AG08395 (cell line): Measurements from ENCODE around the gene CACNA1F.
A peak's percentile ranks its signal among the peaks of the same experiment; 100 is the strongest.

Experiments
- DNase-seq: peaks from one replicate; pipeline ENCODE4 v3.0.0; 2012; ENCODE audit warnings: mixed read lengths, low spot score

CACNA1F gene

GRCh38 chrX:49230500-49231232 is 2.5 kb downstream of the CACNA1F start:
- DNase-seq: no peak

DNA sequence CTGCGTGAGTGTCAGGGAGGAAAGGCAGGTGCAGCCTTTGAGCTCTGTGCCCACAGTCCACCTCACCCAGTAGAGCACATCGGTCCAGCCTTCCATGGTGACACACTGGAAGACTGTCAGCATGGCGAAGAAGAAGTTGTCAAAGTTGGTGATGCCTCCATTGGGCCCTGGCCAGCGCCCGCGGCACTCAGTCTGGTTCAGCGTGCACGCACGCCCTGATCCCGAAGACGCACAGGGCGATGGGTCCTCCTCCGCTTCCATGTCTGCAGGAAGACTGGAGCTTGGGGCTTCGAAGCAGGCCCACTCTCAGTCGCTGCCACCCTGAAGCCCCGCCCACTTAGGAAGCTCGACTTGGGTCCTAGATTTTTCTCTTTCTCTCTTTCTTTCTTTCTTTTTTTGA is 5.0 kb downstream of the CACNA1F start:
- no peak for DNase-seq

DNA sequence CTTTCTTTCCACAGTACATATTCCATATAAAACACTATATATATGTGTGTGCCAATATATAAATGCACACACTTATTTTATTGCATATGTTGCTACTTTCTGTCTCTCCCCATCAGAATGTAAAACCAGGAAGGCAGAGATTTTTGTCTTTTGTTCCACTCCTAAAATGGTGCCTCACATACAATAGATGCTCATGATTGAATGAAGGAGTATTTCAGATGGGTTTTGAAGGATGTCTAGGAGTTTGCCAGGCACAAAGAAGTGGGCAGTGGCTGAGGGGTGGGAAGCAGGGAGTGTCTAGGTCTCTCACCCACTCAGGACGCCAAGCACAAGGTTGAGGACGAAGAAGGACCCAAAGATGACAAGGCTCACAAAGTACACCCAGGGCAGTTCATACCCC is 5.4 kb downstream of the CACNA1F start:
- DNase-seq: no peak

DNA sequence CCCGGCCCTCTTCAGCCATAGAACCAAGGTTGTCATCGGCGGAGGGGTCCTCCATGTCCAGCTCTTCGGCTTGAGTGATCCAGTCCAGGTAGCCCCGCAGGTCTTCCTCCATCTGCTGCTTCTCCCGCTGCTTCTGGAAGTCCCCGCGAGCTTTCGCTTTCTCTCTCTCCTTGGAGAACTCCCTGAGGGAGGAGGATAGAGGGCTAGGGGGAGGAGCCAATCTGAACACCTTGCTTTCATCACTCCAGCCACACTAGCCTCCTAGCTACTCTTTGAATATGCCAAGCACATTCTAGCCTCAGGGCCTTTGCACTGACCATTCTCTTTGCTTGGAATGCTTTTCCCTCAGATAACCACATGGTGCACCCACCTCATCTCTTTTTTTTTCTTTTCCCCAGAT is 6.2 kb downstream of the CACNA1F start:
- no peak for DNase-seq

DNA sequence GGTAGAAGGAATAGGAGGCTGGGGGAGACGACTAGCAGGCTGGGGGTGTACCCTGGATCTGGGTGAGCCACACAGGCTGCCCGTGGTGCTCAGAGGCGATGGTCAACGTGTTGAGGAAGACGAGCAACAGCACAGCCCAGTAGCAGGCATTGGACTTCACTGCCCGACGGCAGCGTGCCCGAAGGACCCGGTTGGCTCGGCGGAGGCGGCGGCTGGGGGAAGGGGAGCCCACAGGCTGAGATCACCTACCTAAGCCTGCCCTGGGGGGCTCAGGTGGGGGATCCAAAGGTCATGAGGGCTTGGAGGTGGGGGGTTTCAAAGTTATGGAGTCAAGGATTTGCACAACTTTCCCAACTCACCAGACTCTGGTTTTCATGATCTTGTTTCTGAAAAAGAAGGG is 7.3 kb downstream of the CACNA1F start:
- no peak for DNase-seq

- no peak for DNase-seq
These were observed 11.3 kb downstream of the CACNA1F start for GRCh38 chrX:49221868-49222267.

DNA sequence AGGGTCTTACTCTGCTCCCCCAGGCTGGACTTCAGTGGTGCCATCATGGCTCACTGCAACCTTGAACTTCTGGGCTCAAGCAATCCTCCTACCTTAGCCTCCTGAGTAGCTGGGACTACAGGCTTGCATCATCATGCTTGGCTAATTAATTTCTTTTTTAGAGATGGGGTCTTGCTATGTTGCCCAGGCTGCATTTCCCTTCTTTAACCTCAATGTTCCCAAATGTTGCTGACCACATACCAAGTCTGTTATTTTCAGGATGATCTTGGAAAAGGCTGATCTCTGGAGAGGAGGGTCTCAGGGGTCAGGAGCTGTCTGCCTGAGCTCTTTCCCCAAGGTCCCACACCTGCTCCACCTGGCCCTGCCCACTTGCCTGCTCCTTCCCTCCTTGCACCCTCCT is 13.0 kb downstream of the CACNA1F start:
- no peak for DNase-seq

- DNase-seq: no peak
These were observed 18.1 kb downstream of the CACNA1F start for GRCh38 chrX:49214996-49215526.

GRCh38 chrX:49214416-49214815 is 18.7 kb downstream of the CACNA1F start:
- no peak for DNase-seq

- no peak for DNase-seq
These were observed 20.3 kb downstream of the CACNA1F start for GRCh38 chrX:49212861-49213260.

DNA sequence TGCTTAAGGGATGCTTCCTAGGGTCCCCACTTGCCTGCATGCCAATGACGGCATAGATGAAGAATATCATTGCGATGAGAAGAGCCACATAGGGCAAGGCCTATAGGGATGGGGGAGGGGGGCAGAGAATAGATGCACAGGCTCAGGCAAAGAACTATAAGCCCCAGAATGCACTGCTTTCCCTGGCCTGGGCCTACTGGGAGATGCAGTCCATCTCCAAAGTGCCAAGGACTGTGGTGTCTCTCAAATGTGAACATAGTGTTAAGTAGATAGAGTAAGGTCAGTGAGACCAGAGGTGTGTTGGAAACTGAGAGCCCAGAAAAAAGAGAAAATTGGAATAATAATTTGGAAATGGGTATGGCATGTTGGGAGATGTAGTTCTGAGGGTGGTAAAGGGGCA is 20.9 kb downstream of the CACNA1F start:
- DNase-seq: no peak

- DNase-seq: no peak
These were observed 22.1 kb downstream of the CACNA1F start for GRCh38 chrX:49211074-49211473.

GRCh38 chrX:49210406-49210805 is 22.7 kb downstream of the CACNA1F start:
- no peak for DNase-seq

DNA sequence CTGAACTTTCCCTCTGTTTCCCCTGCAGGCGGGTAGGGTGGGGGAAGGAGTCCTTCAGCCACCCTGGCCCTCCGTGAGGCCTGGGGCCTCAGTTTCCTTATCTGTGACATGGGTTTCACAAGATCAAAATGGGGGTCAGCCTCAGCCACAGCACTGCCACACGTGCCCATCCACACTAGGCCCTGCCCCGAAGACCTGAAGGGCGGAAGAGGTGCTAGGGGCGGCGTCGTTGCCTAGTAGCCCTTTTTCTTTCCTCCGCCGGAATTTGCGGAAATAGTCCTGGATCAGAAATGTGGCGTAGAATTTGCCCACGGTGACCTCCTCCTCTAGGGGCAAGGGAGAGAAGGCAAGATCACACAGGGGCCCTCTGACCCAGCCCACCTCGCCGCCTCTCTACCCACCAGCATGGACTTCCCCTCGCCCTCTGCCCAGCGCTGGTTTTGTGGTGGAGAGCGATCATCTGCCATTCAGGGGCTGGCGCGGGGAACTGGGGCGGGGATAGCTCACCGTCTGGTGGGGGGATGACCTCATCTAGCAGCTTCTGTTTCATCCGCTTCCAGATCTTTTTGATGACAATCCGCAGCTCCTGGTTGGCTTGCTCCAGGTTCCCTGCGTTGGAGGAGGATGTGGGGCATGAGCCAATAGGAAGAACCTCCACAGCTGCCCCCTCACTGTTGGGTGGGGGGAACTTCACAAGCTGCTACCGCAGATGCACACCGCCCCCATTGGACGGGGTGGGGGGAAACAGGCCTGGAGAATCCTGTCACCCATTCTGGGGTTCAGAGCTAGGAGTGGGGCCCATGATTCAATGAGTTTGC is 23.5 kb downstream of the CACNA1F start:
- no peak for DNase-seq

DNA sequence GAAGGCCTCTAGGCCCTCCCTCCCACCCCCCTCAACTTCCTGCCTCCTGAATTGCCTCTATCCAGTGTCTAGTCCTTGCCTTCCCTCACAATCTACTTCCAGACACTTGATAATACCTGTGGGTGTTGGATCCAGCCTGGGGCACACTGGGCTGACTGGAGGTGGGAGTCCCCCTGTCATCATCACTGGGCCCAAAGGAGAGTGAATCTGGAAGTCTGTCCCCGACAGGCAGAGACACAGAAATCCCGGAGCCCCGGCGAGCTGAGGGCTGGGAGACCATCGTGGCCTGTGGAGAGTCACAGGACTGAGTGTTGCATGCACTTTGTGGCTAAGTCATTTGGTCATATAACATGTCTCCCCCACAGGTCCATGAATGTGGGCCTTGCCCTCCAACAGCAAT is 24.7 kb downstream of the CACNA1F start:
- no peak for DNase-seq

DNA sequence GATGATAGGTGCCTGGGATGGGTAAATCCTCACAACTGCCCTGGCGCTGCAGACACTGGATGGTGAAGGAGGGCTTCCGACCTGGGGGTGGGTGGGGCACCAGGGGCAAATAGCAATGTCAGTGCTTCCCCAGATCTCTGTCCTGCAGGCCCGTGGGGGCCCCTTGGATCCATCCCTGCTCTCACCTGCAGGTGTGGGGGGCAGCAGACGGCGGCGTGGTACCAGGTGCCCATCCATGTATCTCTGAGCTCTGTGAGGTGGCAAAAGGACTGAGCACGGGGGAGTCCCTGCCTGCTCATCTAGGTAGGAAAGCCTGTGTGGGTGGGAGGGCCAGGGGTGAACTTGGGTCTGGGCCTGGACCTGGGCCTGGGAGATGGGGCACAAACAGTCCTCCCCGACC is 26.6 kb downstream of the CACNA1F start:
- DNase-seq: no peak

GRCh38 chrX:49205443-49205842 is 27.7 kb downstream of the CACNA1F start:
- no peak for DNase-seq

GRCh38 chrX:49204709-49205108 is 28.4 kb downstream of the CACNA1F start:
- no peak for DNase-seq

GRCh38 chrX:49204017-49204416 is 29.1 kb downstream of the CACNA1F start:
- DNase-seq: no peak

GRCh38 chrX:49203536-49203935 is 29.6 kb downstream of the CACNA1F start:
- DNase-seq: no peak

DNA sequence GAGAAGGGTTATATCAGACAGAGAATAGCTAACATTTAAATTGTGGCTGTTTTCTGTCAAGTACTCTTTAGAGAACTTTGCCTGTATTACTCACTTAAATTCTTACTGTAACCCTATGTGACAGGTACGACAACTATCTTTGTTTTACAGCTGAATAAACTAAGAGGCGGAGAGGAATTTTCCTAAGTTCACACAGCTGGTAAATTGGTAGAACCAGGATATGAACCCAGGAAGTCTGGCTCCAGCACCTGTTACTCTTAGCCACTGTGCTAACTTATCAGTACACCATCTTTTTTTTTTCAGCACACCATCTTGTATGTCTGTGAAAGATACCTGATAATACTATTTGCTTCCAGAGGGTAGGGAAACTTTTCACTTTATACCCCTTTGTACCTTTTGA is 31.1 kb downstream of the CACNA1F start:
- no peak for DNase-seq

DNA sequence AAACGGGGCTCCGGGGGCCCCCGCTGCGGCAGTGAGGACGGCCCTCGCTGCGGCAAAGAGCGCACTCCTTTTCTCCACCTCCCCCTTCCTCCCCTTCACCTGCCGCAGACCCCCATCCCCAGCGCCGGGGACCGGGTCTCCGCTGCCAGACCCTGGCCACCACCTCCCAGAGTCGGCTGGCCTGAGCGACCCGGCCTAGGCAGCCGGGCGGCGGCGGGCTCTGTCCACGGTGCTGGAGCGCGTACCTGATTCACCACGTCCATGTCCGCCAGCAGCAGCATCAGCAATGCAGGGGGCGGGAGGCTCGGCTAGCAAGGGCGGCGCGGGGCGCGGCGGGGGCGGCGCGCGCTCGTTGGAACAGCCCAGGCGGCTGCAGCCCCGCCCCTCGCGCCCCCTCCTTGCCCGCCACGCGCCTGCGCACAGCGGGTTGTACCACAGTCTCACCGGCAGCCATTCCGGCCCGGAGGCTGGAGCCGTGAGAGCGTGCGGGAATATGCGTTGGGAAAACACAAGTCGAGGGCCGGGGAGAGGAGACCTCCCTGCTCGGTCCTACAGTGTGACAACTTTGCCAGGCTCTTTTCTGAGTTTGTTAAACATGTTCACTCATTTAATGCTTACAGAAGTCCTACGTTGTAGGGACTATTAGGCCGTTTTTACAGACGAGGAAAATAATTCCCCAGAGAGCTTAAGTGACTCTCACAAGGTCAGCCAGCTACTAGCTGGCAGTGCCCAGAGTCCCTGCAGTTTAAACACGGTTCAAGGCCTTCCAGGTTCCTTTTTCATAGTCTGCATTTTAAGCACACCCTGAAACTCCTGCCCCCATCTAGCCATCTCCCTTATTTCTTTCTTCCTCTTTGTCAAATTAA is 33.0 kb downstream of the CACNA1F start, which contains the start of gene SYP:
TSS of gene SYP (minus strand) at position 288 of the 866 bp plus-strand sequence. CDS start at position 281, 7 bp downstream.
- peak; percentile 97 for DNase-seq
